D721Med (cell line): ENCODE measurements around the gene PAFAH1B1.

ENCODE experiments used
- DNase-seq: peaks from one replicate; pipeline ENCODE4 v3.0.0; 2011; ENCODE audit warnings: low spot score; ENCODE audit not compliant: insufficient read length
- FAIRE-seq: peaks from 2 replicates; lab custom pipeline; 2011; peaks lifted over from hg19 to GRCh38; lab: Jason Lieb, UNC
- TF ChIP-seq, protein P1 (sequence below): IDR thresholded peaks from 2 replicates; pipeline ENCODE4 v1.5.1; 2012; ENCODE audit warnings: mild to moderate bottlenecking, control low read depth; ENCODE audit not compliant: insufficient read depth; ENCODE audit errors: missing control alignments

PAFAH1B1 gene

DNA sequence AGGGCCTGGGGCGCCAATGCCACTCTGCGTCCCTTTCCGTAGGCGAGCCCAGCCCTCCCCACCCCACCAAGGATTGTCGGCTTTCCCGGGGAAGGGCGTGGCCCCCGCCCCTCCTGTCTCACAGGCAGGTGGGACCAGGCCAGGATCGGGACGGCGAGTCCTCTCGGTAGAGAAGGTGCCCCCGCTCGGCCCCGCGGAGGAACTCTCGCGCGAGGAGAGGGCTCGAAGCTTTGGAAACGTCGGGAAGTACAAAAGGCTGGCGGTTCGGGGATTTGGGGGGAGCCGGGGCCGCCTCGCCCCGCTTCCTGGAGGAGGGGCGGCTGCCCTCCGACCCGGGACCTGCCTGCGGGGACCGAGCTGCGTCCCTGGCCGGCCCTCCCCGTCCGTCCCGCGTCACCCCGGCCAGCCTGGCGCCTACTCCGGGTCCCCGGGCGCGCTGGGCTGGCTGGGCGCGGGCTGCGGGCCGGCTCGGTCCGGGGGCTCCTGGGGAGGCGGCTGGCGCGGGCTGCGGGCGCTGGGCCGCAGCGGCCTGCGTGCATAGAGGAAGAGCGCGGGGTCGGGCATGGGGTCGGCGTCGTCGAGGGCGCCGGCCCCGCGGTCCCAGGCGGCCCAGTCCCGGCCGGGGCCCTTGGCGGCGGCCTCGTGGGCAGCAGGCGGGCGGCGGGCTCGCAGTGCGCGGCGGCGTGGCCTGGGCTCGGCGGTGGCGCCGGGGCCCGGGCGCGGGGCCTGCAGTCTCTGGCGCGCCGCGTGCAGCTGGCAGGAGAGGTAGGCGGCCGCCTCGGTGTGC, 130.7 kb downstream of the PAFAH1B1 start:
- FAIRE-seq = no peak
- TF ChIP-seq, protein P1, sequence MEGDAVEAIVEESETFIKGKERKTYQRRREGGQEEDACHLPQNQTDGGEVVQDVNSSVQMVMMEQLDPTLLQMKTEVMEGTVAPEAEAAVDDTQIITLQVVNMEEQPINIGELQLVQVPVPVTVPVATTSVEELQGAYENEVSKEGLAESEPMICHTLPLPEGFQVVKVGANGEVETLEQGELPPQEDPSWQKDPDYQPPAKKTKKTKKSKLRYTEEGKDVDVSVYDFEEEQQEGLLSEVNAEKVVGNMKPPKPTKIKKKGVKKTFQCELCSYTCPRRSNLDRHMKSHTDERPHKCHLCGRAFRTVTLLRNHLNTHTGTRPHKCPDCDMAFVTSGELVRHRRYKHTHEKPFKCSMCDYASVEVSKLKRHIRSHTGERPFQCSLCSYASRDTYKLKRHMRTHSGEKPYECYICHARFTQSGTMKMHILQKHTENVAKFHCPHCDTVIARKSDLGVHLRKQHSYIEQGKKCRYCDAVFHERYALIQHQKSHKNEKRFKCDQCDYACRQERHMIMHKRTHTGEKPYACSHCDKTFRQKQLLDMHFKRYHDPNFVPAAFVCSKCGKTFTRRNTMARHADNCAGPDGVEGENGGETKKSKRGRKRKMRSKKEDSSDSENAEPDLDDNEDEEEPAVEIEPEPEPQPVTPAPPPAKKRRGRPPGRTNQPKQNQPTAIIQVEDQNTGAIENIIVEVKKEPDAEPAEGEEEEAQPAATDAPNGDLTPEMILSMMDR = no peak
- DNase-seq = no peak

DNA sequence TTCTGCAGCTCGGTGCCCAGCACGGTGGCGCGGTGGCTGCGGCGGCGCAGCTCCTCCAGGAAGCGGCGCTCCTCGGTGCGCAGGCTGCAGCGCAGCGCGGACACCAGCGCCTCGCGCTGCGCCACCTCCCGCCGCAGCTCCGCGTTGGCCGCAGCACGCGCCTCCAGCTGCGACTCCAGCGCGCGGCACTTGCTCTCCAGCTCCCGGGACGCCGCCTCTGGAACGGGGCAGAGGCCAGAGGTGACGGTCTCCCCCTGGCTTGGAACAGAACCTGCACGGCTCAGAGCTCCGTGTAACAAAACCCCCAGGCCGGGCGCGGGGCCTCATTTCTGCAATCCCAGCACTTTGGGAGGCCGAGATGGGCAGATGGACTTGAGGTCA, 131.3 kb downstream of the PAFAH1B1 start:
- FAIRE-seq (no peak), DNase-seq (no peak)
- TF ChIP-seq, protein P1 = no peak

DNA sequence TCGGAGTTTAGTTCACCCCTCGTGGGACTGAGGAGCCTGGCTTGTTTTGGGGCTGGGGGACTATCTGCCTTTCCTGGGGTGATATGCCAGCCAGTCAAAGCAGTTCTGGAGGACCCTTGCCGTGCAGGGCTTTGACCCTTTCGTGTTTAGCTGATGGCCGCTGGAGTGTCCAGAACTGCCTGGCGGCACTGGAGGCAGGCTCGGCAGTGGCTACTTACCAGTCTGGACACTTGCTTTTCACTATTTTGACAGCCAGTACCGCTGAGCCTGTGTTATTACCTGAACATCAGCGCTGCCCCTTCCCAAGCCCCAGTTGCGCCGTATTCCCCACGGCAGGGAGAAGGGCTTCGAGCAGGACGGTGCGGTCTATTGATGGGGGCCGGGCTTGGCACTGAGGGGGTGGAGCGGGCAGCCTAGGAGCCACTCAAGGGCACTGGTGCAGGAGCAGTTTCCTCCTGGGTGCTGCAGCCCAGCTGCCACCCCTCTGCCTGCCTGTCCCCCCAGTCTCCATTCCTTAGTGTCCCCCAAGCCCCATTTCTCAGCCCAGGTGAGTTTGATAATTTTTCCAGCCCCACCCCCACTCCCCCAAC, 137.4 kb downstream of the PAFAH1B1 start:
- TF ChIP-seq, protein P1 = no peak
- DNase-seq (no peak), FAIRE-seq (no peak)

DNA sequence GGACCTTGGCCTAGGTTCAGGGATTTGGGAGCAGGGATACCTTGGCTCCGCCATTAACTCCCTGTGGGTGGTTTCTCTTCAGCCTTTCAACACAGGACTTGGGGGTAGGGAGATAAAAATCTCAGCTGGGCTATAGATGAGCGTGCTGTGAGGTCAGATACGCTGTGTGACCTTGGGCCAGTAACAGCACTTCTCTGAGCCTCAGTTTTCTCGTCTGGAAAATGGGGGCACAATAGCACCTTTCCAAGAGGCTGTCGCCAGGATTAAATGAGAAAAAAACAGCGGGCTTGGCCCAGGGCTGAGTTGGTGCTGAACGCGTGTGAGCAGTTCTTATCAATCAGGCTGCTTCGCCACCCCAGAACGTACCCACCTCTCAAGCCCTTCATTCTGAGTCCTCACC, 138.4 kb downstream of the PAFAH1B1 start:
- DNase-seq = no peak

DNA sequence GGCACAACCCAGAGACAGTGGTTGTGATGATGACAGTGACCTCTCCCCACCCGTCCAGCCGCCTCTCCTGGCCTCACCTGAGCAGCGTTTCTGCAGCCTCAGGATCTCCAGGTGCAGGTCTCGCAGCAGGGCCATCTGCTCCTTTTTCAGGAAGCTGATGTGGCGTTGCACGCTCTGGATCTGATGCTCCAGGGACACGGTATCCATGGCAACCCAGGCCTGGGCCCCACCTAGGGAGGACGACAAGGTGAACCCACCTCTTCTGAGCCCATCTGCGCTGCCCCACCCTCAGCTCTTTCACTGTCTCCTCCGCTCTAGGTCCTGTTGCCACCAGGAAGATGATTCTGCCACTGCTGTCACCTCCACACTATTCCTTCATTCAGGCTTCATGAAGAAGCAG, 141.5 kb downstream of the PAFAH1B1 start:
- FAIRE-seq (no peak), DNase-seq (no peak)
- TF ChIP-seq, protein P1 = no peak

More for the DNA sequence above, 138.4 kb downstream of the PAFAH1B1 start:
- no peak for FAIRE-seq
- TF ChIP-seq, protein P1 = no peak
